Kidney glomerular epithelial cell (primary cell): Measurements from ENCODE around the gene CCBE1.
A peak's percentile ranks its signal among the peaks of the same experiment; 100 is the strongest.
"Not testable (repeated sequence)": the region's sequence is repeated elsewhere in the genome, so short reads cannot be mapped to it uniquely, and the experiment has no call there.

Source experiments
- DNase-seq: peaks from one replicate; lab custom pipeline; 2025; lab: John Stamatoyannopoulos, UW

The CCBE1 gene

GRCh38 chr18:59539108-59539507 lies 158.1 kb downstream of the CCBE1 start:
- no peak for DNase-seq

GRCh38 chr18:59537579-59537978 lies 159.6 kb downstream of the CCBE1 start:
- no peak for DNase-seq

DNA sequence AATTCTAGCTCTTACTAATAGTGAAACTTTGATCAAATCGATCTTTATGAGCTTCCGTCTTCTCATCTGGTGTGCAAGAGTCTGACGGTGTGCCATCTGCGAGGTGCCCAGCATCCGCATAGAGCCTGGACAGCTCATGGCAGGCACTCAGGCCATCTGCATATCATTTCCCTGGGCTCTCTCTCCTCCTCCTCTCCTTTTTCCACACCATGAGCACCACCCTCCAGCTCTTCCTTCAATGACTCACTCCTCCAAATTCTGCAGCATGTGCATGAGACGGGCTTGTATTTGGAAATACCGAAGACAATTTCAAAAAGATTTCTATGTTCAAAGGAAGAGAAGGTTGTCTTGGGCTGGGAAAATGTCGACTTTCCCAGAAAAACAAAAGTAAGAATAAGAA lies 161.1 kb downstream of the CCBE1 start:
- no peak for DNase-seq

- no peak for DNase-seq
Observed at GRCh38 chr18:59535055-59535454, 162.2 kb downstream of the CCBE1 start.

GRCh38 chr18:59528866-59529265 lies 168.4 kb downstream of the CCBE1 start:
- no peak for DNase-seq

DNA sequence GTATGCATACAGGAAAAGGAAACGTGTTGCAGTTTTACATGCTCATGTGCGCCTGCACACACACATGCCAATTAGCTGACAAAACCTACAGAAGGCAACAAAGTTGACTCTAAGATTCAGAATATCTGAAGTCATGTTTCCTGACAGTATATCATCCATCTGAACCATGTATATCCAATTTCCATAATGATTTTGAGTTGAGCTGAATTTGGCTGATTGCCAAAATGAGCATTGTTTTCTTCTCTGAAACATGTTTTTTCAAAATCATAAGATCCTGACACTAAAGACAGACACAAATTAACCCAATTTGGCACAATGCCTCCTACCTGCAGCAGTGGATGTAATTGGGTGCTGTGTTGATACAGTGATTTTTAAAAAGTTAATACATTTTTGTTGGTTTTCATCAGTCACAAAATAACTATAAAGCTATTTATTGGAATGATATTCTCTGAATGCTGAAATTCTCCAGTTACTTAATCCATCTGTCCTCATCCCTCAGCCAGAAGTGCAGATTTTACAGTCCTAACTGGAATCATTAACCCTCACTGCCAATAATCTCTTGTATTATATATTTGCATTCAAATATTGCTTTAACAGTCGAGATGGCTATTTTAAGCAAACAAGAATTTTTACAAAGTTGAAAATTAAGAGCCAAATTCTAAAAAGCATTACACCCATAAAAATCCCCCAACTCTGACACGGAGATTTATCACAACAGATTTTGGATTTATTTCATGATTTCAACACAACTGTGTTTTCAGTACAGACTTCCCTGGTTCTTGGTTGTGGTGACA lies 176.5 kb downstream of the CCBE1 start:
- no peak for DNase-seq

GRCh38 chr18:59518705-59519104 lies 178.5 kb downstream of the CCBE1 start:
- DNase-seq, result no peak

DNA sequence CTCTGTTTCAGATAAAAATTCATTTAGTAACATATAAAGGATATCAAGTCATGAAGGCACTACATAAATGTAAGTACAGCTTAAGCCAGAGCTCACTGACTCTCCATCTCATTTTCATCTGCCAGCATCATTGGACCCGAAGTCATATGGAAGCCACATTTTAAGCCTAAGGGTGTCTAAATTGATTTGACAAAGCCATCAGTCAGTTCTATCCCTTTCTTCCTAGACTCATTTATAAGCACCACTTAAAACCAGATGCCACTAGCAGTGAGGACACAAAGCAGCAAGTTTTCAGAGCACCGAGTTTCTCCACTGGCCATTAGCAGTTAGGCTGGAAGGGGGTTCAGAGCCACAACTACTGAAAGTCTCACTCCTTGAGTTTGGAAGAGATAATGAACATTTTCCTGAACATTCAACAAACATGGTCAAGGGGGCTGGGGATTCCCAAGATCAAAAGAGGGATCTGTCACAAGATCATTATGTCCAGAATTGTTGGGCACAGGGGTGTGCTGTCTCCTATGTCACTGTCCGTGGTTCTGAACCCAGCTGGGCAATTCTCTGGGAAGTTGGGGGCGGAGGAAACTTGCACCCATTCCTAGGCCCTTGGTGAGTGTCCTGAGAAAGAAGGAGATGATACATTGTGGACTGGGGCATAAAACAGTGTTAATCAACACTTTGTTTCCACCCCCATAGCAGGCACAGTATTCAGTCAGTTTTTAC lies 179.6 kb downstream of the CCBE1 start:
- no peak for DNase-seq

- peak; percentile 85 for DNase-seq
Observed at GRCh38 chr18:59516356-59517155, 180.7 kb downstream of the CCBE1 start.

DNA sequence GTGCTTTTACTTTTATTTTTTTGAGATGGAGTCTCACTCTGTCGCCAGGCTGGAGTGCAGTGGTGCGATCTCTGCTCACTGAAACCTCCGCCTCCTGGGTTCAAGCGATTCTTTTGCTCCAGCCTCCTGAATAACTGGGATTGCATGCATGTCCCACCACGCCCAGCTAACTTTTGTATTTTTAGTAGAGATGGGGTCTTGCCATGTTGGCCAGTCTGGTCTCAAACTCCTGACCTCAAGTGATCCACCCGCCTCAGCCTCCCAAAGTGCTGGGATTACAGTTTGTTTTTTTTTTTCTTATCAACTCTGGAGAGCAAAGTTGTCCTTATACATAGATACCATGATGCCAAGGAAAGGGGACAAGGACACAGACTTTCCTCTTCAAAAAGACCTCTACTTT lies 181.3 kb downstream of the CCBE1 start:
- not testable (repeated sequence) for DNase-seq

DNA sequence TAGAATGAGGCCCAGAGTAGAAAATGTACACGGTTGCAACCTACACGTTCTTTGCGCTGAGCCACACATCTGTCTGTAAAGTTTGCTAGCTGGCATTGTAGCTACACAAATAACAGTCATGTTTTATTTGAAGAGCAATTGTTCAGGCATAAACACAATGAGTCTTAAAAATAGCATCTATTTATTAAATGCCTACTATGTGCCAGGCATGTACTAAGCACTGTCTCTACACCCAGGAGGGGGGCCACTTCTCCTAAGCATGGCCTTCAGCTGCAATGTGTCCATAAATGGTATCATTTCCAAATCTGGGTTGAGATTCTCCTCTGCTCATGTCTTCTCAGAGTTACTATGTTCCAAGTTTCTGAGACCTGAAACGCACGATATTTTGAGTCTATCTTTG lies 182.1 kb downstream of the CCBE1 start:
- no peak for DNase-seq

- no peak for DNase-seq
Observed at GRCh38 chr18:59514203-59514602, 183.0 kb downstream of the CCBE1 start.

GRCh38 chr18:59512025-59512755 lies 185.0 kb downstream of the CCBE1 start:
- DNase-seq, result no peak

DNA sequence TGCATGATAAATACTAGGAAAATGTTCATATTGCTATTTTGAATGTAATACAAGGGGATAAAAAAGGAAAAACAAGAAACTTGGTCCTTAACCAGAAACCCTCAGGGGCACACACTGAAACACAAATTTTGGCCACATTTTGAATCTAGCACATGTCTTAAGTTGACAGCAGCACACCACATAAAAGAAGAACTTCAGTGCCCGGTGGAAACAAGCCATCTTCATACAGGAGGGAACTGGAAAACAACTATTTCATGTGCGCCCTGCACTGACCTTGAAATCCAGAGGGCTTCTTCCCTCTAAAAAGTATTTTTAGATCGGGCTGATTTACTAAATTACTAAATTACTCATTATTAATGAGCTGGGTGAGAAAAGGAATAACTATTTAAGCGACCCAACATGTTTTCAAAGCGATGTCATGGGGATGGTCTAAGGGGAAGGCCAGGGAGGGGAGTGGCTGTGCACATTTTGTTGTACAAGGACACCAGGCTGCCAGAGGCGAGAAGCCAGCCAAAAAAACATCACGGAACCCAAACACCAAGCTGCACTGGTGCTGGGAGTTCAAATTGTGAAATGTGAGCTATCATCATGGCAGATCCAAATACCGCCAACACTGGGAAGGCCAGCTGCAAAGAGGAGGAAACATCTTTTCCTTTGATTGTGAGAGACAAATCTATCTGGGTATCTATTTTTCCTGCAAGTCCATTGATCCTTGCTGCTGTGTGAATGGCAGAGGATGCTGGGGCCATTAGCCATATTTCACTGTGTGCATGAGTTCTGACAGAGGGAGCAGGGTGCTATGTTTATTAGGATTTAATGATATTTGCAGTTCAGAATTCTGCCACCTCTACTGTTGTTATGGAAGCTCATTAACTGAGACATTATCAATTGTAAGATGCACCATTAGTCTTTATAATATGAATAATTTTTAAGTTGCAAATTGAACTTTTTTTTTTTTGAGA lies 187.5 kb downstream of the CCBE1 start:
- no peak for DNase-seq

GRCh38 chr18:59505356-59505755 lies 191.9 kb downstream of the CCBE1 start:
- DNase-seq, result no peak

- DNase-seq, result peak; percentile 39
Observed at GRCh38 chr18:59502274-59503175, 194.7 kb downstream of the CCBE1 start.

DNA sequence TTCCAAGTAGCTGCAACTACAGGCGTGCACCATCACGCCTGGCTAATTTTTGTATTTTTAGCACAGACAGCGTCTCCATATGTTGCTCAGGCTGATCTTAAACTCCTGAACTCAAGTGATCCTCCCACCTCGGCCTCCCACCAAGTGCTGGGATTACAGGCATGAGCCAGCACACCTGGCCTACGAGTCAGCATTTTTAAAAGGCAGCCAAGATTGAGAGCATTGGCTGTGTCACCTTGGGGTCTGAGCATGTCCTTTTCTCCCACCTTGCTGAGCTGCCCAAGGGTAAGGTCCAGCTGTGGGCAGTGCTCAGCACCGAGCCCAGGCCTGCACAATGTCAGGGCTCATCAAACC lies 195.3 kb downstream of the CCBE1 start:
- DNase-seq, result no peak

DNA sequence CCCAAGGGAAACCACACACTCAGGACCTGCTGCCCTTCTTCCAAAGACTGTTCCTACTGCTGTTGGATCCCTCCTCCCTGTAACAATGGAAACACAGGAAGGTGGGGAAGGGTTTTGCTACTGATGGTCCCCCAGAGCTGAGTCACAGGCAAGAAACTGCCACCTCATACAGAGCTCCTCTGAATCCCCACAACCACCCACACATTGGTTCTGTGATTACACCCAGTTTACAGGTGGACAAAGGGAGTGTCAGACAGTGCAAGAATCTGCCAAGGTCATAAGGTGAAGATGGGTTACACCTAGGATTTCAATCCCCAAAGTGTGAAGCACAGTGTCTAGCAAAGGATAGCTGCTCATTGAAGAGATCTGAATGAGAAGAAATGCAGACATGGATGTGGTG lies 196.5 kb downstream of the CCBE1 start:
- no peak for DNase-seq

DNA sequence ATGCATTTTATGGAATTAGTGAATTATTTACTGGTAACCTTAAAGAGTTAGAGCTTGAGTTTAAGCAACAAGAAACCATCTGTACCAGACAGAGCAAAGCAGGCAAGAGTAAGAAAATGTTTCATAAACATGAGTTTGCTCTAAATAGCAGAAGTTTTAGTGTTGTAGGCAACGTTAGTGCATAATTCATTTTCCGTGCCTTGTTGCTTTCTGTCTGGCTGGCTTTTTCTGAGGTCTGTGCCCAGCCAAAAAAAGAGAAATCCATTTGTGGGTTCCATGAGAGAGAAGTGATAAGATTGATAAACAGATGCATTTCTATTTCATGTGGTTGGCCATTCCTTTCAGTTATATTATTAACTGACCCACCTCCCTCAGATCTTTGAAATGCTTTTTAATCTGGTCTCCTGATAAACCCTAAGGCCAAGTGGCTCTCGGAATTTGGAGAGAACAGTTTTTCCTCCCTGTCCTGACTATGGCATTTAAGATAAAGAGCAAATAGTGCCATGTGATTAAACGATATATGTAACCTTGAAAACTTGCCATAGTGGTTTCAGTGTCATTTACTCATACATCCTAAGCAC lies 198.6 kb downstream of the CCBE1 start:
- no peak for DNase-seq
